ENCODE results near the gene PRRT1B.

The PRRT1B gene

DNA sequence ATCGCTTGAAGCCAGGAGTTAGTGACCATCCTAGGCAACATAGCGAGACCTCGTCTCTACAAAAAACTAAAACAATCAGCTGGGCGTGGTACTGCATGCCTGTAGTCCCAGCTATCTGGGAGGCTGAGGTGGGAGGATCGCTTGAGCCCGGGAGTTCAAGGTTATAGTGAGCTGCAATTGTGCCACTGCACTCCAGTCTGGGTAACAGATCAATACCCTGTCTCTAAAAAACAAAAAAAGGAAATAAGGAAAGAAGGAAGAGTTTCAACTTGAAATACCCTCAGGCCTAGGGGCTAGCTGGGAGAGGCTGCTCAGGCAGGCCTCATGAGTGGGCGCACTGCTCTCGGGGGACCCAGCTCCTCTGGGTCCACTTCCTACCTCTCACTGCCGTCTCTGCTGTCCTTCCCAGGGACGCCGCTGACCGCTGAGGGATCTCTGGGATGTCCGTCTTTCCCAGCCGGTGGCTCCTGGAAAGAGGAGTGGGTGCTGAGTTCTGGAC, 56.4 kb downstream of the PRRT1B start:
- DNase-seq: no peak

DNA sequence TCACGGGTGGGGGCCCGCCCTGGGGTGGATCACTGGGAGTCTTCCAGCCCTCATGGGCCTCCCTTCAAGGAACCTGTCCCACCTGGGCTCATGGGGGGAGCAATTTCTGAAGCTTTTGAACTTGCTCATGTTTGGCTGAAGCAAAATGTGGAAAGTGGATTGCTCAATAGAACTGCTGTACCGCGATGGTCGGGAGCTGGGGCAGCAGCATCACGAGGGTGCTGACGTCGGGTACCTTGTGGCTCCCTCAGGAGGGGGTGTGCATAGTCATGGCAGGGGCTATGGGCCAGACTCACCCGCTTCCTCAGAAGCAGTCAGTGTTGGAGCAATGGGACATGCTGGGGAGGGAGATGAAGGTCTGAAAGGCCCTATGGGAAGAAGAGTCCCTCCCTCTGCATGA, 57.9 kb downstream of the PRRT1B start:
- no peak for DNase-seq

DNA sequence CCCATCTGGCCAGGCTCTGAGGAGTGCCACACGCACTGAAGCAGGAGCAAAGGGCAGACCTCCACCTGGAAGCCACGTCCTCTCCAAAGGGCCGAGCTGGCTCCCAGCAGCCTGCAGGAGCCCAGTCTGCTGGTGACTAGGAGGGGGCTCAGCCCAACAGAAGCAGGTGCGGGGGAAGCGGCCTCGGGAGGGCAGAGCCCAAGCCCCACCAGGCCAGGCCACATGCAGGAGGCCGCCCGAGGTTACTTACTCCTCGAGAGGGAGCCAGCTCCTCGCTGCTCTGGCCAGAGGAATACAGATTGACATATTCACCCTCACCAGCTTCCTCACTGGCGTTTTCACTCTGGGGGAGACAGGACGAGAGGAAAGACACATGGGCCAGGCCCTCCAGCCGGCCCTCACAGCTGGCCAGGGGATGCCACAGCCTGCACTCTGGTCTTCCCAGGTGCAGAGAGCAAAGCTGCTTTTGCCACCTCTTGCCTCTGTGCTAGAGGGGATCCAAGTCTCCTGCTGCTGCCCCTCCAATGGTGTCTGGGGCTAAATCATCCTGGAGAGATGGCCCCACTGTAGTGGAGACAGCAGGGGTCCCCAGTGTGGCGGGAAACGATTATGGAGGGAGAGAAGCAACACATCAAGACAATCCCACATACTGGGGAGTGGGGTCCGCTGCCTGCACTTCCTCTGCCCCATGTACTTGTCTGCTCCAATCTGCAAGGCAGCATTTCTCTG, 58.6 kb downstream of the PRRT1B start:
- DNase-seq: no peak

DNA sequence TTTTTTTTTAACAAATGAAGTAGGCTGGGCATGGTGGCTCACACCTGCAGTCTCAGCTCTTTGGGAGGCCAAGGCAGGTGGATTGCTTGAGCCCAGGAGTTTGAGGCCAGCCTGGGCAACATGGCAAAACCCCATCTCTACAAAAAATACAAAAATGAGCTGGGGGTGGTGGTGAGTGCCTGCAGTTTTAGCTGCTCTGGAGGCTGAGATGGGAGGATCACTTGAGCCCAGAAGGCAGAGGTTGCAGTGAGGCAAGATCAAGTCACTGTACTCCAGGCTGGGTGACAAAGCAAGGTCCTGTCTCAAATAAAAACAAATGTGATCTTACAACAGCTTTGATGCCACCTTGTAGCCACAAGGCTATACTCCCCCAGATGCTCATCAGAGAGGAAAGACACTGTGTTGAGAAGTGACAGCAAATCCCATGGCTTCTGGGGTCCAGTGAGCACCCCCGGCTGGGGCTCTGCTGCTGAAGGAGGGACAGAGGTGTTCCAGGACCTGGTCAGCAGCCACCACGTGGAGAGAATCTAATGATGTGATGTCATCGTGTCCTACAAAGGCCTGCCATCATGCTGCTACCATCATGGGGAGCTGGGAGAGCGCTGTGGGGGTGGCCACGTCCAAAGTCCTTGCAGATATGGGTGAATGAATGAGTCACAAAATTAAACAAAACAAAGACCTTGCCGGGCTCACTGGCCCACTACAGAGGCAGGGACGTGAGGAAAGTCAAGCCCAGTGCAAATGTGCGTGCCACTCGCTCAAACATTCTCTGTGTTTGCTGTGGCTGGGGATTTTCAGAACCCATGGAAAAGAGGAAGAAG, 60.7 kb downstream of the PRRT1B start:
- DNase-seq: no peak

DNA sequence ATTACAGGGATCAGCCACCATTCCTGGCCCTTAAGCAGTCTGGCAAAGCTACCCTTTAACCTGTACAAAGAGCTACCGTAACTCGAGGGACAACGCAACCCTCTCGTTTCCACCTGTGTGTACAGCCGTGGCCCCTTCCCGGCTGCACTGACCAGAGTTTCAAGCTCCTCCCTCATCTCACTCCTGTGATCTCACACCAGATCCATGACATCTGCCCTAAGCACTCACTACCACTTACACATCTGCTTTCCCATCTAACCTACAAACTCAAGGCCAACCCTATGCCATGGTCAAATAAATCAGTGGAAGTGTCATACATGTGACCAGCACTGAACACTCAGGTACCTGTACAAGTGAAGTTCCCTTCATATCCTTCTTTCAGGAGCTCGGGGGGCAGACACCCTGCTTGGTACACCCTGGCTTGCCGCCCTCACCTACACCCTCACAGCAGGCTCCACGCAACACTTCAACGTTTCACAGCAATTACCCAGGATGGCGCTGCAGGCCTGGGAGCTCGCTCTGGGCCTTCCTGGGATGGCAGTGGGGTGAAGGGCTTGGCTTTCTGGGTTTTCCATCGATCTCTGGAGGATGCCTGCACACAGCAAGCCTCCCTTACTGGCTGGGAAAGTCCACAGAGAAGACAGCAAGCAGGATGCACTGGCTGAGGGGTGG, 61.7 kb downstream of the PRRT1B start:
- no peak for DNase-seq

DNA sequence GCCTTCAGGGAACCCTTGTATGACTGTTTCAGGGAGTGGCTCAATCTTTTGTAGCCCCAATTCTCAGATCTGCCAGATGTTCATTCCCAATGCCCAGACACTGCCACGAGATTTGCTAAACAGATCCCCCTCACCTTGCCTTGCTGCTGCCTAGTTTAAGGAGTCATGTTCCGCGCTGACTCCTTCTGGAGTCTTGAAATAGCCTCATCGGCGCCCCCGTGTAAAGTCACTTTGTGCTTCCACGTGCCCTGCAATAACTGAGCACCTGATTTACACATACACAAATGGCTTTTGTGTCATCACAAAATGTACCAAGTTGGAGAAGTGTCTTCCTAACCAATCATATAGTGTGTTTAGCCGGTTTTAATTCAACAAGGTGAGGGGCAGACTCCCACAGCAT, 62.3 kb downstream of the PRRT1B start:
- no peak for DNase-seq

DNA sequence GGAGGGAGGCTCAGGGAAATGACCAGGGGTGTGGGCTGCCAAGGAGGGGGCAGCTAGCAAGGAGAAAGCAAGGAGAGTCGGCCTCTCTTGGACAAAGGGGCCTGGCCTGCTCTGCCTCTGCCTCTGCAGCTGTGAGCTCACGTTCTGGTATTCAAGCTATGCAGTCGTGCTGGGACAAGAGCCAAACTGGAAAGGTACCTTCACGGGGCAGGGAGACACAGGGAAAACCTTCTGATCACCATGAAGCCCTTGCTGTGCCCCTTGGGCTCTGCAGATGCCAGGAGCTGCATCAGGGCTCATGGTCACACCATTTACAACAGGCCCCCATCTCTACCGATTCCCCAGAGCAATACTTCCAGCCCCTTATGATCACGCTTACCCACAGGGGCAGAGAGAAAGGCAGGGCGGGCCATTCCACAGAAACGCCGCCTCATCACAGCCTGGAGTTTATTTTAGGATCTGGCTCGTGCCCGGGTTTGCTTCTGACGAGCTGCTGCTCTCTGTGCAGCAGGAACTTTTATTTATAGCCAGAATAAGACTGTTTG, 63.2 kb downstream of the PRRT1B start:
- DNase-seq: no peak

Data from NCI-H82 (cell line).